ENCODE results near the gene OXT.
A peak's percentile ranks its signal among the peaks of the same experiment; 100 is the strongest.

Gene OXT

GRCh38 chr20:3088031-3088430 lies 16.6 kb downstream of the OXT start:
- no peak for DNase-seq

DNA sequence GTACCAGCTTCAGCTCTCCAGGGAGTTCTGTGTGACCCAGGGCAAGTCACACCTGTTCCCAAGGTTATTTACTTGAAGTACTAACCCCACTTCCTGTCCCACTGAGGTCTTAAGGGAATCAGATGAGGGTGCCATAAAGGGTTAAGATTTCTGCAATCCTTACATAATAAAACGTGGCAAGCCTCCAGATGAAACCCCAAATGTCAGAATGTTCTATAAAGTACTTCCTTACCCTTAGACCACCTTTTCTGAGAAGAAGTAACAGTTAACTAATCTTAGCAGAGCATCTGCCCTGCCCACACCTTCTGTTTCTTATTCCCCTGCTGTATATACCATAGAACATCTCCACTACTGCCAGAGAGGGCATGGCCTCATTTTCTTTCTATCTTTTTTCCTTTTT lies 19.1 kb downstream of the OXT start:
- no peak for DNase-seq

- no peak for DNase-seq
These were observed 21.4 kb downstream of the OXT start for GRCh38 chr20:3092611-3093379.

GRCh38 chr20:3093861-3094361 lies 22.5 kb downstream of the OXT start:
- no peak for DNase-seq

DNA sequence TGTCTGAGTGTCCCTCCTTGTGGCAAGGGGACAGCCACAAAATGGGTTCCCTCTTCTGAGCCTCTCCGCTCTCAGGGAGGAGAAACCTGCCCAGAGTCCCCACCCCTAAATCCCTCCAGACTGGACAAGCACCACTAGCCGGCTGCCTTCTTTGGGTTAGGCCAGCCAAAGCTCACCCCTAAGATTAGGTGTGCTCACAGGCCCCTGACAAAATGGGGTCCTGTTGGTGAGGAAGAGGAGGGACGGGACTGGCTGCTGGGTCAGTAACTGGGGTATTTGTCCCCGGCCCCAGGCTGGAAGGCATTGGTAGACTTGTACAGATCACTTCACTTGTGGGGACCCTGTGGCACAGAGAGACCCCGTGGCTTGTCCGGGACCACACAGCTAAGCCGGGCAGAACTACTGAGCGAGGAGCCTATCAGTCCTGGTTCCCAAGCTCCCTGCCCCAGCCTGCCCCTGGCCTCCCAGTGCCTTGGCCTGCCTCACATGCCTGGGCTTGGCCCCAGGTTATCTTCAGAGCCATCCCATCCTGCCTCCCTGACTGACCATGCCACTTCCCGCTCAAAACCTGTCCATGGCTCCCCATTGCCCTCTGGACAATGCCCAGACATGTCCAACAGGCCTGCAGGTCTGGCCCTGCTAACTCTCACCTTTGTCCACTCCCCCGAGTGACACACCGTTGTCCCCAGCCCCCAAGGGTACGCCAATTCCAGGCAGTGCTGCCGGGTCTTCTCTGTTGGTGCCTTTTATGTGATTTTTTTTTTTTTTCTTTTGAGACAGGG lies 23.6 kb downstream of the OXT start:
- DNase-seq = no peak

GRCh38 chr20:3100480-3100879 lies 29.1 kb downstream of the OXT start:
- no peak for DNase-seq

GRCh38 chr20:3101251-3101650 lies 29.8 kb downstream of the OXT start:
- no peak for DNase-seq

DNA sequence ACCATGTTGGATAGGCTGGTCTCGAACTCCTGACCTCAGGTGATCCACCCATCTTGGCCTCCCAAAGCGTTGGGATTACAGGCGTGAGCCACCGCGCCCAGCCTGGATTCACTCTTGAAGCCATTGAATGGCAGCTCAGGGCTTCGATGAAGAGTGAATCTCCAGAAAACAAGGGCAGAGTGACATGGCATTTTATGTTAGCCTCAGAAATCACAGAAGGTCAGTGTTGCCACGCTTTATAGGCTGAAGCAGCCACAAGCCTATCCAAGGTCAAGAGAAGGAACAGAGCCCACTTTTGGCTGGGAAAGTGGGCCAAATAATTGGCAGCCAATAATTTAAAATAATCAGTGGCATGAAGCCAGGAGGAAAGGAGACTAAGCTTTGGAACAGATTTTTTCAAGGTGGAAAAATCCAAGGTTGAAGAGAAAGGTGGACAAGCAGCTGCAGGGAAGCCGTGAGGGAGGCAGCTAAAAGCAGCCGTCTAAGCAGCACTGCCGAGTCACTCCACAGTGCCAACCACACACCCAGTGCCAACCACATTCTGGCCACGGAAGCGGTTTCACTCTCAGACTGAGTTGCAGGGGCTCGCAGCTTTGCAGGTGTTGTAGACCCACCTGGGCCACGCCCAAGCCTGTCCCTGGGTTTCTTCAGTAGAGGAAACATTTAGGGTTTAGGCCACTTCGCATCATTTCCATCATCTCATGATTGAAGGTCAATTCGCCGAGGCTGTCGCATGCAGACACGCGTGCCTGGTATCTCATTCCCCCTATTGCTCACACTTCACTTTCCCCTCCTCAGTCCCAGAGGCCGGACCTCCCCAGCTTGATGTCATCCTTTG lies 30.5 kb downstream of the OXT start:
- no peak for DNase-seq

GRCh38 chr20:3102575-3103368 lies 31.4 kb downstream of the OXT start:
- DNase-seq = no peak

DNA sequence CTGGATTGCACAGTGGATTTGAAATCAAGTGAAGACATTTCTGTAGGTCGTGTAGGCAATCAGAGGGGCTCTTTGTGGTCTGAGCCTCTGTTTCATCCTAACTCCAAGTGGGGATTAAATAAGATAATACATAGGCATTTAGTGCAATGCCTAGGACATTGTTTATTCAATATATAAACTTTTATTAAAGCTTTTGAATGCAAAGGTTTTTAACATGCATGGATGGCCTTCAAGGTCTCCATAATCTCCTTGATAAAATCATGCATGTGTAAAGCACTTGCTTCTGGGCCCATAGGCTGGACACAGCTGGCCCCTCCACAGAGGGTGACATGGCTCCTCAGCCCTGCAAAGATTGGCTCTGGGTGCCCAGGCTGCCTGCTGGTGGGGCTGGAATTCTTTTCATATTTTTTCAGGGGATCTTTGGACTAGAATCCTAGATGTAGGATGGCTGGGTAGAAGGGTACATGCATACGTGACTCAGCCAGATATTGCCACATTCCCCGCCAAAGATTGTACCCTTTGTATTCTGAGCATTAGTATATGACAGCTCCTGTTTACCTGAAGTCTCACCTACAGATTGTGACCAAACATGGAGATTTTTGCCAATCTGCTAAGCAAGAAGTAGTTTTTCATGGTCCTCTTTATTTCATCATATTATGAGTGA lies 32.1 kb downstream of the OXT start:
- no peak for DNase-seq

GRCh38 chr20:3105256-3106137 lies 34.1 kb downstream of the OXT start:
- no peak for DNase-seq

GRCh38 chr20:3106185-3106584 lies 34.8 kb downstream of the OXT start:
- no peak for DNase-seq

DNA sequence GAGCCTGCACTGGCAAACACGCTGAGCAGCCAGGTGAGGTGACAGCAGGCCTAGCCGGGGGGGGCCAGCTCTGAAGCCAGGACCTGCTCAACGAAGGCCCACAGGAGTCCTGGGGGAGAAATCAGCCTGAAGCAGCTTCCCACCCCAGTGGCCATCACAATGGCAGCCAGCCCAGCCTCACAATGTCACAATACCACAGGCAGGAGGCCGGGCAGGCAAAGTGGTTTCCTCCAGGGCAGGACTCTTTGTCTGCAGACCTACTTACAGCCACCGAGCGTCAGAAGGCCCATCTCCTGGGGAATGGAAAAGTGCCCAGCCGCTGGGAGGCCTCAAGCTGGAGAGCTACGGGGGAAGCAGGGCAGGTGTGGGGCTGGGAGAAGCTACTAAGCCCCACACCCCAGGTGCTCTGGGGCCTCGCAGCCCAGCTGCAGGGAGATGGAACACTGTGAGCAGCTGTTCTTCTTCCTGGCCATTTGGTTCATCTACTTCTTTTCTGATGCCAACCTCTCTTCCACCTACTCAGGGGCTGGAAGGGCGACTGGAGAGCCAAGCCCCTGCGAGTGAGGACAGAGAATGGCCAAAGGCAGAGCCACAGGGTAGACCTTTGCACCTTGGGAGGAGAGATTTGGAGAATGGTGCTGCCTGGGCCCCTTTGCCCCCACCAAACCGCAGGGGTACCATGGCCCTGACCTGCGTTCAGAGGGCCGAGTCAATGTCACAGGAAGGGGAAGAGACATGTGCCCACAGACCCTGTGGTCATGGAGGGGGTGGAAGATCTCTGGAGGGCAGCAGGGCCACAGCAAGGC lies 35.4 kb downstream of the OXT start:
- peak; percentile 19 for DNase-seq

DNA sequence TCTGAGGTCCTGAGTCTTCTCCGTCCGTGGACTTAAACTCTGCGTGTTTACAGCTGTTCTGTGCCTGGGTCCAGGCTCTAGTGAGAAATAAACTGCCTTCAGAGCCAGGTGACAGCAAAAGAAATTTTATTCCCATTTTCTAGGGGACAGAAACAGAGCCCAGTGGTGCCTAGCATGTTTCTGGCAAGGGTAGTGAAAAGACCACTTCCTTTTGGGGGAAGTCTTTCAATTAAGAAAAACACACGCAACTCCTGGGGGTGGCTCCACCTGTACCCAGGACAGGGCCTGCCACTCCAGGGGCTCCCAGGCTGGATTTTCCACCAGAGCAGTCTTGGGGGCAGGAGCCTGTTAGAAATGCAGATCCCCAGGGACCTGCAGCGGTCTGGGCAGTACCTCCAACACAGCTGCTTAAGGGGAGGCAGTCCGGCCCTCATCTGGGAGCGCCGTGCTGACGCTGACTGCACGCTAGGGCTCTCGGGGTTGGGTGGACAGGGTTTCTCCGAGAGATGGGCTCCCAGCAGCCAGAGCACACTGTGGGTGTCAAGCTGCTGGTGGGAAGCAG lies 36.1 kb downstream of the OXT start:
- no peak for DNase-seq

GRCh38 chr20:3109350-3110302 lies 38.2 kb downstream of the OXT start:
- DNase-seq = no peak

DNA sequence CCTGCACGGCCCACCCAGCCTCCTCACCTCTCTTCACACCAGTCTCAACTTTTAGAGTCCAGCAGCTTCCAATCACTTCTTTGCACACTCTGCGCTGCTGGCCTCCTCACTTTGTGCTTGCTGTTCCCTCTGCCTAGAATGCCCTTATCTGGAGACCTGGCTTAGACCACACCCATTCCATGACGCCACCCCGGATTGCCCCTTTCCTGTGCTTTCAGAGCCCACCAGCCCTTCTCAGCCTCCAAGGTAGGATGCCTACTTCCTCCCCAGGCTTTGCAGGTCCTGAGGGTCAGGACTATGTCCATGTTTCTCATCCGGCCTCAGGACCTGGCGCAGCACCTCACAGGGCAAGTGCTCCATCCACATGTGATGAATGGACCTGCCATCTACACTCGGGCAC lies 40.1 kb downstream of the OXT start:
- DNase-seq = no peak

- no peak for DNase-seq
These were observed 40.6 kb downstream of the OXT start for GRCh38 chr20:3111995-3112394.
